Mesendoderm (in vitro differentiated cells): ENCODE results near the gene ST6GALNAC4.

Experiments
- DNase-seq: peaks from one replicate; pipeline ENCODE4 v3.0.0; 2013
- H2AK5ac ChIP-seq: 2 replicates; pipeline ENCODE4 v1.6.1; 2013; ENCODE audit warnings: low read length, inconsistent platforms
- H2BK120ac ChIP-seq: 2 replicates; pipeline ENCODE4 v1.6.1; 2013; ENCODE audit warnings: low read depth, mild to moderate bottlenecking, low read length, moderate library complexity, mixed read lengths
- H2BK15ac ChIP-seq: replicated peaks from 2 replicates; pipeline ENCODE4 v1.6.1; 2013; ENCODE audit warnings: low read depth, mild to moderate bottlenecking, moderate library complexity
- H2BK5ac ChIP-seq: 2 replicates; pipeline ENCODE4 v1.6.1; 2013; ENCODE audit warnings: low read length, inconsistent platforms
- H3K18ac ChIP-seq: 2 replicates; pipeline ENCODE4 v1.6.1; 2013; ENCODE audit warnings: mild to moderate bottlenecking, low read length, mixed read lengths
- H3K23ac ChIP-seq: one replicate; pipeline ENCODE4 v1.6.1; 2013; ENCODE audit warnings: low read length
- H3K27ac ChIP-seq: 2 replicates; pipeline ENCODE4 v1.5.1; 2013; ENCODE audit warnings: low read depth, mild to moderate bottlenecking, inconsistent platforms, low read length, moderate library complexity
- H3K27me3 ChIP-seq: 2 replicates; pipeline ENCODE4 v1.6.1; 2013; ENCODE audit warnings: low read length, control low read depth, mild to moderate bottlenecking, inconsistent platforms; ENCODE audit not compliant: insufficient read depth, poor library complexity
- H3K36me3 ChIP-seq: 2 replicates; pipeline ENCODE4 v1.6.1; 2013; ENCODE audit warnings: low read length, inconsistent platforms; ENCODE audit not compliant: control insufficient read depth, insufficient read depth
- H3K4ac ChIP-seq: one replicate; pipeline ENCODE4 v1.6.1; 2013; ENCODE audit warnings: low read depth, mild to moderate bottlenecking, low read length, moderate library complexity
- H3K4me1 ChIP-seq: 2 replicates; pipeline ENCODE4 v1.6.1; 2013; ENCODE audit warnings: low read depth, low read length, inconsistent platforms; ENCODE audit not compliant: control insufficient read depth
- H3K4me2 ChIP-seq: 2 replicates; pipeline ENCODE4 v1.6.1; 2013; ENCODE audit warnings: low read length
- H3K4me3 ChIP-seq: 2 replicates; pipeline ENCODE4 v1.5.1; 2013; ENCODE audit warnings: mild to moderate bottlenecking, low read length
- H3K56ac ChIP-seq: one replicate; pipeline ENCODE4 v1.6.1; 2013; ENCODE audit warnings: low read length
- H3K79me1 ChIP-seq: 2 replicates; pipeline ENCODE4 v1.6.1; 2013; ENCODE audit warnings: low read length, inconsistent platforms
- H3K79me2 ChIP-seq: 2 replicates; pipeline ENCODE4 v1.6.1; 2013; ENCODE audit warnings: mild to moderate bottlenecking, low read length; ENCODE audit not compliant: control insufficient read depth, insufficient read depth
- H3K9ac ChIP-seq: 2 replicates; pipeline ENCODE4 v1.6.1; 2013; ENCODE audit warnings: low read length, inconsistent platforms
- H4K5ac ChIP-seq: one replicate; pipeline ENCODE4 v1.6.1; 2013; ENCODE audit warnings: low read length
- H4K8ac ChIP-seq: one replicate; pipeline ENCODE4 v1.6.1; 2013; ENCODE audit warnings: low read depth, mild to moderate bottlenecking, control low read depth, low read length, moderate library complexity
- WGBS: extraction: QIAGEN DNeasy Blood & Tissue Kit; methylation state at CpG from one replicate; pipeline ENCODE4 v1.1.7; 2013; ENCODE audit warnings: low lambda C conversion rate, missing lambda C conversion rate; ENCODE audit not compliant: insufficient coverage; ENCODE audit errors: extremely low coverage; 5-methylcytosine and 5-hydroxymethylcytosine counted together

Gene ST6GALNAC4

DNA sequence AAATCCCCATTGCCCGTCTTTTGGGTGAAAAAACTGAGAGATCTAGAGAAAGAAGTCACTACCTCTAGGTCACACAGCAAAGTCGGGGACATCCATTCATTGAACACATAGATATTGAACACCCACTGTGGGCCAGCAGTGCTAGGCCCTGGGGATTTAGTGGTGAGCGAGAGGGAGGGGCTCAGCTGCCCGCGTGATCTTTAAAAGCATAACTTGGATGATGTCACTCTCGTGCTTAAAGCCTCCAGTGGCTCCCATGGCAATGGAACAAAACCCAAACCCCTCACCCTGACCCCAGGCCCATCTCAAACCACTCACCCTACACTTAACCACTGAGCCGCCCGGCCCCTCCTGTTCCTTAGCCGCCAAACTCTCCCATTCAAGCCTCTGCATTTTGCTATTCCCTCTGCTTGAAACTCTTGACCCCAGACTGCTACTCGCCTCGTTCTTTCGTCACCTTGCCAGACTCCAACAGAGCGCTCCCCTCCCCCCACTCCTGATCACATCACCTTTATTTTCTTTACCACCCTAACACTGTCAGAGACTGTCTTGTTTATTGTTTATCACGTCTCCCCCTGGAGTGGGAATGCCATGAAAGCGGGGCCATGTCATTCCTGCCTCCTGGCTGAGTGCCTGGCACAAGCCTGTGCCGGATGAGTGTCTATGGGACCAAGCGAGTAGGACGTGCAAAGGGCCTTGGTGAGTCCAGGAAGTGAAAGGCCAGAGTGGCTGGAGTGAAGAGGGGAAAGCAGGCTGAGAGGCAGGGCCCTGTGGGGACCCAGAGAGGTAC lies 14.4 kb upstream of the ST6GALNAC4 start:
- H2AK5ac ChIP-seq: no peak overlapping the region
- DNase-seq: peak; percentile 78
- no CpG with 5 or more reads among the region's 18 CpGs for WGBS

DNA sequence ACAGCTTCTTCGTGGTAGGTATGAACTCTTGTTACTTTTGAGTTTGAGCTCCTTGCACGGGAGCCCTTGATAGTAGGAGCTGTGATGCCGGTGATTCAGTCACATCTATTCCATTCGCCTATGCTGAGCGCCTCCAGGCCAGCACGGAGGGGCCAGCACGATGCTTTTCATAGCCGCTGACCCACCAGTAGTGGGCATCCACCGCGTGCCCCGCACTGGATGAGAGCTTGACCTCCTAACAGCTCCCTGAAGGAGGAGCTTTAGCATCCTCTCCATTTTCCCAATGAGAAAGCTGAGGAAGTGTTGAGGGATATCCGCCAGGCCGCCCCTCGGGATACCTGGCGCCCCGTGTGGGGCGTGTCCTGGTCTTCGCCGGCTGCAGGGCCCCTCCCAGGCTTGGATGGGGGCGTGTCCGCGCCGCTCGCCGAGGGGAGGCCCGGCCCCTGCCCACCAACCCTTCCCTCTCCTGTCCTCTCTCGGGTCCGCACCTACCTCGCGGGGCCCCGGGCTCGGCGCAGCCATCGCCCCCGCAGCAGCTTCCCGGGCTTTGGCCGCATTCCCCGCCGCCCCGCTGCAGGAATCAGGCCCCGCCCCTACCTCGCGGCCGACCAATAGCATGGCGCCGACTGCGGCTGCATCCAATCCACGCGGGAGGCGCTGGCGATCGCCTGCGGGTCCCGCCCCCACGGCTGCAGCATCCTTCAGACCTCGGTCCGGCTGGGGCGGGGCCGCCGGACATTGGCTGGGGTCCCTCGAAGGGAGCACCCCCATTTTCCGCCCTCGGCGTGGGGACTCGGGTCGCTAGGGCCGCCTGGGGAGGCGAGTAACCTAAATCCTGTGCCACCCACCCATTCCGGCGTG lies 13.6 kb upstream of the ST6GALNAC4 start, which contains the start of gene PIP5KL1:
PIP5KL1 (minus strand) TSS at position 547 of the 861 bp plus-strand sequence; CDS start at position 522, 25 bp downstream.
- Histone ChIP-seq H3K27ac (no peak within 1 kb of the TSS), H3K4ac (no peak within 1 kb of the TSS), H3K56ac (peak within 1 kb of the TSS; percentile 67), H3K4me3 (peak within 1 kb of the TSS; percentile 46), H2BK120ac (no peak within 1 kb of the TSS), H3K79me1 (peaks cover 2% of the 10 kb centered on the region), H3K79me2 (no peaks in the 10 kb centered on the region), H2AK5ac (no peak within 1 kb of the TSS), H4K8ac (no peak within 1 kb of the TSS), H3K36me3 (no peaks in the 10 kb centered on the region), H3K18ac (no peak within 1 kb of the TSS), H2BK5ac (no peak within 1 kb of the TSS), H2BK15ac (no peak within 1 kb of the TSS), H3K27me3 (no peaks in the 10 kb centered on the region), H3K4me1 (peaks cover 9% of the 10 kb centered on the region), H3K9ac (peak within 1 kb of the TSS; percentile 62), H3K4me2 (peak within 1 kb of the TSS; percentile 60), H4K5ac (no peak within 1 kb of the TSS), H3K23ac (no peak within 1 kb of the TSS)
- DNase-seq: peak; percentile 92
- no CpG with 5 or more reads among the region's 70 CpGs for WGBS

More for the DNA sequence above, 14.4 kb upstream of the ST6GALNAC4 start:
- H3K4ac ChIP-seq: no peak overlapping the region
- peaks cover 2% of the 10 kb centered on the region for H3K36me3 ChIP-seq
- H3K79me2 ChIP-seq: peaks cover 4% of the 10 kb centered on the region
- peak overlapping the region; percentile 67 for H3K56ac ChIP-seq
- no peak overlapping the region for H2BK5ac ChIP-seq
- peak overlapping the region; percentile 60 for H3K4me2 ChIP-seq
- H3K23ac ChIP-seq: no peak overlapping the region
- H3K79me1 ChIP-seq: peaks cover 9% of the 10 kb centered on the region
- peak overlapping the region; percentile 62 for H3K9ac ChIP-seq
- H3K27me3 ChIP-seq: no peaks in the 10 kb centered on the region
- H4K8ac ChIP-seq: no peak overlapping the region
- H3K18ac ChIP-seq: no peak overlapping the region
- H2BK15ac ChIP-seq: no peak overlapping the region
- H4K5ac ChIP-seq: no peak overlapping the region
- no peak overlapping the region for H2BK120ac ChIP-seq
- H3K4me1 ChIP-seq: peaks cover 9% of the 10 kb centered on the region
- H3K27ac ChIP-seq: no peak overlapping the region
- H3K4me3 ChIP-seq: no peak overlapping the region

- Histone ChIP-seq H3K27ac (no peak overlapping the region), H3K27me3 (no peaks in the 10 kb centered on the region), H3K18ac (no peak overlapping the region)
Observed at GRCh38 chr9:127929625-127929979, 12.8 kb upstream of the ST6GALNAC4 start.

GRCh38 chr9:127928676-127929624 lies 12.1 kb upstream of the ST6GALNAC4 start:
- H3K18ac ChIP-seq: no peak overlapping the region
- no peak for DNase-seq
- H3K27ac ChIP-seq: no peak overlapping the region
- H3K36me3 ChIP-seq: no peaks in the 10 kb centered on the region
- no peak overlapping the region for H3K4me3 ChIP-seq
- H2AK5ac ChIP-seq: no peak overlapping the region
- no peak overlapping the region for H2BK120ac ChIP-seq
- no peak overlapping the region for H4K8ac ChIP-seq
- H3K4me1 ChIP-seq: peaks cover 9% of the 10 kb centered on the region
- H3K56ac ChIP-seq: peak overlapping the region; percentile 67
- H4K5ac ChIP-seq: no peak overlapping the region
- H3K9ac ChIP-seq: no peak overlapping the region
- no peaks in the 10 kb centered on the region for H3K79me1 ChIP-seq
- no peak overlapping the region for H2BK5ac ChIP-seq
- no CpG with 5 or more reads among the region's 11 CpGs for WGBS
- H3K4ac ChIP-seq: no peak overlapping the region
- no peak overlapping the region for H2BK15ac ChIP-seq
- no peaks in the 10 kb centered on the region for H3K79me2 ChIP-seq
- H3K4me2 ChIP-seq: no peak overlapping the region
- H3K27me3 ChIP-seq: no peaks in the 10 kb centered on the region
- H3K23ac ChIP-seq: no peak overlapping the region

More at GRCh38 chr9:127929625-127929979, 12.8 kb upstream of the ST6GALNAC4 start:
- Histone ChIP-seq H3K4me1 (peaks cover 9% of the 10 kb centered on the region), H3K36me3 (no peaks in the 10 kb centered on the region), H3K9ac (no peak overlapping the region), H2BK120ac (no peak overlapping the region), H3K56ac (no peak overlapping the region), H3K79me2 (no peaks in the 10 kb centered on the region), H3K79me1 (no peaks in the 10 kb centered on the region), H4K8ac (no peak overlapping the region), H3K23ac (no peak overlapping the region), H4K5ac (no peak overlapping the region), H3K4me2 (no peak overlapping the region), H3K4ac (no peak overlapping the region), H3K4me3 (no peak overlapping the region), H2BK5ac (no peak overlapping the region), H2AK5ac (no peak overlapping the region), H2BK15ac (no peak overlapping the region)
- DNase-seq: no peak
- no CpG with 5 or more reads among the region's 10 CpGs for WGBS

DNA sequence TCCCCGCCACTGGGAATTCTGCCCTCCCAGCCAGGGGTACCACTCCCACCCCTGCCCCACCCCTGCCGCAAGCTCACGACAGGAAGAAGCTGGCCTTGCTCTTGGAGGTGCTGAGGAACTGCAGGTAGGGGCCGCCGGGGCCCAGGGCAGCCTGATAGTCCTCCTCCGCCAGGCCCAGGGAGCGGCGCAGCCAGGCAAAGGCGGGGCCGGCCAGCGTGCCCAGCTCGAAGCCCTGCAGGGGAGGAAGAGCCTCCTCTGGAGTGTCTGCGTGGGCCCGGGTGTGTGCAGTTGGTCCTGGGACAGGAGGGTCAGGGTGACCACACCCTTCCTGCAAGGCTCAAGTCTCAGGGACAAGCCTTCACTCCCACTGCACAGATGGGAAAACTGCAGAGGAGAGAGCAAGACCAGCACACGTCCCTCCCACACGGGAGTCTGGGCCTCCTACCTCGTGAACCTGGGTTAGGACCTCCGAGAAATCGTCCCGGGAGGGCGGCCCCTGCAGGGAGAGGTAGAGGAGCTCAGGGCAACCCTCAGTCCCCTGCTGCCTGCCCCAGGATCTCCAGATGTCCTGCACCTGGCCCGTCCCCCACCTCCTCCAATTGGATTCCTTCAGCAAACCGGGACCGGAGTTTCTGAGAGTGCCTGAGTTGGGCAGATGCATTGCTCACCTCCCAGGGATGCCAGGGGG lies 11.3 kb upstream of the ST6GALNAC4 start:
- H3K27me3 ChIP-seq: no peaks in the 10 kb centered on the region

More for the DNA sequence above, 11.3 kb upstream of the ST6GALNAC4 start:
- H3K79me2 ChIP-seq: no peaks in the 10 kb centered on the region
- no peak overlapping the region for H2AK5ac ChIP-seq
- H2BK15ac ChIP-seq: no peak overlapping the region
- peak overlapping the region; percentile 66 for H3K23ac ChIP-seq
- H4K8ac ChIP-seq: no peak overlapping the region
- H3K36me3 ChIP-seq: no peaks in the 10 kb centered on the region
- H3K4me1 ChIP-seq: peaks cover 9% of the 10 kb centered on the region
- peak; percentile 56 for DNase-seq
- no peak overlapping the region for H3K18ac ChIP-seq
- H3K9ac ChIP-seq: peak overlapping the region; percentile 32
- no peak overlapping the region for H4K5ac ChIP-seq
- H3K4me2 ChIP-seq: peak overlapping the region; percentile 86
- H2BK120ac ChIP-seq: no peak overlapping the region
- H3K27ac ChIP-seq: no peak overlapping the region
- H2BK5ac ChIP-seq: no peak overlapping the region
- H3K4ac ChIP-seq: no peak overlapping the region
- H3K79me1 ChIP-seq: no peaks in the 10 kb centered on the region
- no peak overlapping the region for H3K4me3 ChIP-seq
- peak overlapping the region; percentile 67 for H3K56ac ChIP-seq
- no CpG with 5 or more reads among the region's 24 CpGs for WGBS
